Nephron (organoid): Measurements from ENCODE around the gene METRNL.

ENCODE experiments used
- H3K27ac Mint-ChIP-seq, 3 experiments: 2 replicates each; pipeline ENCODE4 v1.8.0; 2020; ENCODE audit warnings: mixed read lengths in 3 of 3, mild to moderate bottlenecking in 2 of 3, moderate library complexity in 1 of 3
- H3K27me3 Mint-ChIP-seq: 2 replicates; pipeline ENCODE4 v1.8.0; 2021; ENCODE audit warnings: low read depth, mild to moderate bottlenecking, moderate library complexity, mixed read lengths
- H3K36me3 Mint-ChIP-seq: 2 replicates; pipeline ENCODE4 v1.8.0; 2020; ENCODE audit warnings: low read depth, mixed read lengths
- H3K4me1 Mint-ChIP-seq: 2 replicates; pipeline ENCODE4 v1.8.0; 2020; ENCODE audit warnings: mixed read lengths
- H3K4me3 Mint-ChIP-seq, 3 experiments: 2 replicates each; pipeline ENCODE4 v1.8.0; 2020; ENCODE audit warnings: mild to moderate bottlenecking in 3 of 3, mixed read lengths in 3 of 3, moderate library complexity in 2 of 3
- H3K9me3 Mint-ChIP-seq: 2 replicates; pipeline ENCODE4 v1.8.0; 2020; ENCODE audit warnings: mixed read lengths
- CTCF ChIP-seq, 3 experiments: fragments of 200-600 bp; sonication (generic); IDR thresholded peaks; one replicate each; pipeline ENCODE4 v1.5.0; 2021; ENCODE audit warnings: antibody characterized with exemption in 3 of 3; ENCODE audit not compliant: unreplicated experiment in 3 of 3

The METRNL gene

DNA sequence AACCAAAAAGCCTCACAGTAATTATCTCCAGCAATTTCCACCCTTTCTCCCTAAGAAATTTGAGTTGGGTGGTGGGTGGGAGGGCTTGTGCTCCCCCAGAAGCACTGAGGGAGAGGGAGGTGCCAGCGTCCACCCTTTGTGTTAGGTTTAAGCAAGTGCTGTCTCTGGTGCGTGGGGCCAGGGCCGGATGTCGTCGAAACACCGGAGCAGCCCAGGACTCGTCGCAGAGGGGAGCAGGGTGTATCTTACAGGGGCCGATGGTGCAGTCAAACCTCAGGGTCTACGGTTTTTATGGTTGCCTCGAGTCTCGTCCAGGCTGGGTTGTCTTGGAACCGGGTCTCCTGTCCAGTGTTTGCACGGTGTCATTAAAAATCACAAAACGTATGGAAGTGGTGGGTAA lies 35.3 kb downstream of the METRNL start:
- H3K9me3 Mint-ChIP-seq = no peaks in the 10 kb centered on the region
- H3K4me3 Mint-ChIP-seq = no peak overlapping the region
- H3K27me3 Mint-ChIP-seq = peaks cover 52% of the 10 kb centered on the region
- no peak overlapping the region for H3K27ac Mint-ChIP-seq
- TF ChIP-seq CTCF (IDR thresholded peaks at IDR 0.05; ENCODE audit: unreplicated experiment in 3 of 3) = no peak
- H3K36me3 Mint-ChIP-seq = no peaks in the 10 kb centered on the region
- peaks cover 35% of the 10 kb centered on the region for H3K4me1 Mint-ChIP-seq

DNA sequence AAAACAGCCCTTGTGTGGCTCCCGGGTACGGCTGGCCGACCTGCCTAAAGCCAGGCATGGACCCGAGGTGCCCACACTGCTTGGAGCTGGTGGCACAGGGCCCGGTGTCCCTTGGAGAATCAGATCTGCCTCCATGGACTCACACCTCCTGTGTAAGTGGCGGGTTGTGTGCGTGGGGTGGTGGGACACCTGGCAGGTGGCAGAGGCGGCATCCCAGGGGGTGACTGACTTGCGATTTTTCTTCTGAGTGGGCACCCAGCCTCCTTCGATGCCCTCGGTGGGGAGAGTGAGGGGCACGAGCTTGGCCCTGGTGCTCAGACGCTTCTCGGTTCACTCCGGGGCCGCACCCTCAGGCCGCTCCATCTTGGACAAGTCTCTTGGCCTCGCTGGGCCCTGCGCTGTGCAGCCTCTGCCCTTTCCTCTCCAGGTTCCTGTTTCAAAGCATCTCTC lies 35.8 kb downstream of the METRNL start:
- no peak for TF ChIP-seq CTCF (IDR thresholded peaks at IDR 0.05; ENCODE audit: unreplicated experiment in 3 of 3)
- H3K9me3 Mint-ChIP-seq = no peaks in the 10 kb centered on the region
- peaks cover 35% of the 10 kb centered on the region for H3K4me1 Mint-ChIP-seq
- H3K4me3 Mint-ChIP-seq = no peak overlapping the region
- no peaks in the 10 kb centered on the region for H3K36me3 Mint-ChIP-seq
- H3K27ac Mint-ChIP-seq = no peak overlapping the region
- peaks cover 57% of the 10 kb centered on the region for H3K27me3 Mint-ChIP-seq

DNA sequence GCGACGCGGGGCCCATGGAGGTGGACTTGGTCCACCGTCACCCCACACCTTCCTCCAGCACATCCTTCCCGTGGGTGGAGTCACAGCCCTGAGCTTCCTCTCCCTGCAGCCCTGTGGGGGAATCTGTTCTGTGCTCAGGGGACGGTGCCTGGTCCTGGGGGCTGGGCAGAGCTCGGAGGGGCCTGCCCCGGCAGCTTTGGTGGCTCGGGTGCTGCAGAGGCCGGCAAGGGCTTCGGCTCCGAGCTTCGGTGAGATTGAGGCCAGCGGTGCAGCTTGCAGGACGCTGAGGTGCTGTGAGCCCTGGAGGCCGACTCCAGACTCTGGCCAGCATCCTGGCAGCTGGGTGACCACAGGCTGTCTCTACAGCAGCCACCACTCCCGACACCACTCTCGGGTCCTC lies 36.4 kb downstream of the METRNL start:
- Mint-ChIP-seq H3K27ac (no peak overlapping the region), H3K36me3 (no peaks in the 10 kb centered on the region), H3K4me3 (no peak overlapping the region), H3K27me3 (peaks cover 57% of the 10 kb centered on the region), H3K4me1 (peaks cover 35% of the 10 kb centered on the region), H3K9me3 (no peaks in the 10 kb centered on the region)
- TF ChIP-seq CTCF (IDR thresholded peaks at IDR 0.05; ENCODE audit: unreplicated experiment in 3 of 3) = no peak

GRCh38 chr17:83116311-83116771 lies 36.9 kb downstream of the METRNL start:
- peaks cover 58% of the 10 kb centered on the region for H3K27me3 Mint-ChIP-seq
- no peaks in the 10 kb centered on the region for H3K9me3 Mint-ChIP-seq
- H3K36me3 Mint-ChIP-seq = no peaks in the 10 kb centered on the region
- H3K4me1 Mint-ChIP-seq = peaks cover 30% of the 10 kb centered on the region
- no peak for TF ChIP-seq CTCF (IDR thresholded peaks at IDR 0.05; ENCODE audit: unreplicated experiment in 3 of 3)
- no peak overlapping the region for H3K4me3 Mint-ChIP-seq
- no peak overlapping the region for H3K27ac Mint-ChIP-seq

- peaks cover 35% of the 10 kb centered on the region for H3K4me1 Mint-ChIP-seq
- H3K9me3 Mint-ChIP-seq = no peaks in the 10 kb centered on the region
- no peak overlapping the region for H3K4me3 Mint-ChIP-seq
- H3K27ac Mint-ChIP-seq = no peak overlapping the region
- no peak for TF ChIP-seq CTCF (IDR thresholded peaks at IDR 0.05; ENCODE audit: unreplicated experiment in 3 of 3)
- no peaks in the 10 kb centered on the region for H3K36me3 Mint-ChIP-seq
- peaks cover 64% of the 10 kb centered on the region for H3K27me3 Mint-ChIP-seq
Measured at GRCh38 chr17:83116783-83117555, 37.6 kb downstream of the METRNL start.

DNA sequence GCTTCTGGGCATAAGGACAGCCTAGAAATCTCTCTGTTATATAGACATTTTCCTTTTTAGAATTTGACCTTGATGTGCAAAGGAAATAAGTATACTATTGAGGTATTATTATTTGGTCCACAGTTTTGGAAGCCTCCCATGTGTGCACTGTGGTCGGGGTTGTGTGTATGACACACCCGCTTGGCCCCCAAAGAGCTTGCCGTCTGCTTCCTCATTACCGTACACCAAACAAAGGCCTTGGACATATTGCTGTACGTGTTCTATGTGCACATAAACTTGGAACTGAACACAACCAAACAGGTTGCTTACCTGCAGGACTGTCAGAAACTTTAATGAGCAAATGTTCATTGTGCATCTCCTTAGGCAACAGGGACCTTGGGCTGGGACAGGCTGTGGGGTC lies 38.2 kb downstream of the METRNL start:
- TF ChIP-seq CTCF (IDR thresholded peaks at IDR 0.05; ENCODE audit: unreplicated experiment in 3 of 3) = no peak
- Mint-ChIP-seq H3K27ac (no peak overlapping the region), H3K4me3 (no peak overlapping the region), H3K4me1 (peaks cover 37% of the 10 kb centered on the region), H3K27me3 (peaks cover 69% of the 10 kb centered on the region), H3K9me3 (peaks cover 2% of the 10 kb centered on the region), H3K36me3 (no peaks in the 10 kb centered on the region)
